AG09319 (cell line): ENCODE results near the gene DIAPH2.

Experiments
- DNase-seq: peaks from one replicate; pipeline ENCODE4 v3.0.0-alpha.2; 2010; ENCODE audit warnings: low read depth; ENCODE audit errors: extremely low read depth
- TF ChIP-seq, protein P1 (sequence below): IDR thresholded peaks from 2 replicates; pipeline ENCODE4 v1.5.1; 2011; ENCODE audit warnings: low read depth, mild to moderate bottlenecking, inconsistent platforms, low read length, moderate library complexity

The DIAPH2 gene

DNA sequence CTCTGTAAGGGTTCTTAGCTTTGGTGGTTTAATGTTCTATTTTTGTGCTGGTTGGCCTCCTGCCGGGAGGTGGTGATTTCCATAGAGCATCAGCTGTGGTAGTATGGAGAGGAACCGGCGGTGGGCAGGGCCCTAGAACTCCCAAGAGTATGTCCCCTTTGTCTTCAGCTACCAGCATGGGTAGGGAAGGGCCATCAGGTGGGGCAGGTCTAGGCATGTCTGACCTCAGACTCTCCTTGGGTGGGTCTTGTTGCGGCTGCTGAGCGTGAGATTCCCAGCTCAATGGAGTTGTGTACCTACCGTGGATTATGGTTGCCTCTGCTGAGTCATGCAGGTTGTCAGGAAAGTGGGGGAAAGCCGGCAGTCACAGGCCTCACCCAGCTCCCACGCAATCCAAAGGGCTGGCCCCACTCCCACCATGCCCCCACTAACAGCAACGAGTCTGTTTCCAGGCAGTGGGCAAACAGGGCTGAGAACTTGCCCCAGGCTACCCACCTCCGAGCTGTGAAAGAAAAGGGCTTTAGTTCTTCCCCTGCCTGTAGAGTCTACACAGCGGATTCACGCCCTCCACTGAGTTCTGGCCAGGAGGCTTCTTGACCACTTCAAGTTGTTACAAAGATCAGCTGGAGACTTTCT lies 434.9 kb downstream of the DIAPH2 start:
- TF ChIP-seq, protein P1, sequence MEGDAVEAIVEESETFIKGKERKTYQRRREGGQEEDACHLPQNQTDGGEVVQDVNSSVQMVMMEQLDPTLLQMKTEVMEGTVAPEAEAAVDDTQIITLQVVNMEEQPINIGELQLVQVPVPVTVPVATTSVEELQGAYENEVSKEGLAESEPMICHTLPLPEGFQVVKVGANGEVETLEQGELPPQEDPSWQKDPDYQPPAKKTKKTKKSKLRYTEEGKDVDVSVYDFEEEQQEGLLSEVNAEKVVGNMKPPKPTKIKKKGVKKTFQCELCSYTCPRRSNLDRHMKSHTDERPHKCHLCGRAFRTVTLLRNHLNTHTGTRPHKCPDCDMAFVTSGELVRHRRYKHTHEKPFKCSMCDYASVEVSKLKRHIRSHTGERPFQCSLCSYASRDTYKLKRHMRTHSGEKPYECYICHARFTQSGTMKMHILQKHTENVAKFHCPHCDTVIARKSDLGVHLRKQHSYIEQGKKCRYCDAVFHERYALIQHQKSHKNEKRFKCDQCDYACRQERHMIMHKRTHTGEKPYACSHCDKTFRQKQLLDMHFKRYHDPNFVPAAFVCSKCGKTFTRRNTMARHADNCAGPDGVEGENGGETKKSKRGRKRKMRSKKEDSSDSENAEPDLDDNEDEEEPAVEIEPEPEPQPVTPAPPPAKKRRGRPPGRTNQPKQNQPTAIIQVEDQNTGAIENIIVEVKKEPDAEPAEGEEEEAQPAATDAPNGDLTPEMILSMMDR, result no peak
- DNase-seq, result no peak

DNA sequence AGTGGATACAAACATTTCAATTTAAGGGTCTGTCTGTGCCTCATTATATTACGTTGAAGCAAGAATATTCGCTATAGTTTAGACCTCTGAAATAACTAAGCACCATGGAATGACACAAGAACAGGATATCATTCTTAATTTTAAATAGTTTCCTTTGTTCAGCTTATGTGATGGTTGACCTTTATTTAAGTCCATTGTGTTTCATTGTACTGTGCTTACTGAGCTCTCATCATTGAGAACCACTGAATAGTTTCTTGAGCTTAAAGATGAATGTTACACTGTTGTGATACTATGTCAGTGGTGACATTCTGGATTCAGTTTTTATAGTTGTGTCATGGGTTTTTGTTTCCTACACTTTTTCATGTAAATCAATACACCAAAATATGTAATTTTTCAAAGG lies 438.4 kb downstream of the DIAPH2 start:
- no peak for DNase-seq
- TF ChIP-seq, protein P1, result no peak

DNA sequence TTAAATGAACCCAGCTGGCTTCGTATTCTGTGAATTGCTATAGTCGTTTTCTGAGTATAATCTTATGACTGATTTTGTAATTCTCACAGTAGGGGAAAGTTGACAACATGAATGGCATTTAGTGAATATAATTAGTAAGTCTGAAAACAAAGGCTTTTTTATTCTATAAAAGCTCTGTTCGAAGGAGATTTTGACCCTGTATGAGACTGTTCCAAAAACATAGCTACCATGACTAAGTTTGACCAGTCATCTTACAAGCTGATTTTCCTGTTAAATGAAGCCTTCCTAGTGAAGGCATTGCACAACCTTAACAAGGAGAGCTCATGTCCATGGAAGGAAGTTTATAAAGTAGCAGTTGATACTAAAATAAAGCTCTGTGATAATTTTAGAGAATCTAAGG lies 441.4 kb downstream of the DIAPH2 start:
- DNase-seq, result no peak
- TF ChIP-seq, protein P1, result no peak

DNA sequence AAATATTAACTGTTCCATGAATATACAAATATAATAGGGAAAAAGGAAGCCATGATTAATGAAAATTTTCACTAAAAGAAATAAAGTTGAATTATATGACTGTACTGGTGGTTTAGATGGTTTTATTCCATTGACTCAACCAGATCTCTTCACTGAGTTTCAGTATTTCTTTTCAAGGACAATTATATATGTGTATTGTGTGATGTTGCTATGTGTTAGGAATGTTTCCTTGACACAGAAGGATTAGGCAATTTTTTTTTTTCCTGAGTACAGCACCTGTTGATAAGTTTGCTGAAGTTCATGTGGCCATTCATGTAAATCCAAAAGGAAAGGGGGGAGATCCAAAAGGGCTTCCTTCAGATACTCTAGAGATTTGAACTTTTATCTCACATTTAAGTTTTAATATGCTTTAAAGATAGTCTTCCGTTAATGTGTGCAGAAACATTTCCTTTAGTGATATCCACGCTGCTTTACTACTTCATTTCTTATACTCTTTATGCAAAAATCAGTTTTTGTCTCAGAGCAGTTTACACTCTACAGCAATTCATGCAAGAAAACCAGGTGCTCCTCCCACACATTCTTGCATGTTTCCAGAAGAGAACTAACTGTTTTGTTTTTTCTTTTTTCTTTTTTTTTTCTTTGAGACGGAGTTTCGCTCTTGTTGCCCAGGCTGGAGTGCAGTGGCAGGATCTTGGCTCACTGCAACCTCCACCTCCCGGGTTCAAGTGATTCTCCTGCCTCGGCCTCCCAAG lies 448.2 kb downstream of the DIAPH2 start:
- TF ChIP-seq, protein P1, result no peak
- DNase-seq, result no peak

DNA sequence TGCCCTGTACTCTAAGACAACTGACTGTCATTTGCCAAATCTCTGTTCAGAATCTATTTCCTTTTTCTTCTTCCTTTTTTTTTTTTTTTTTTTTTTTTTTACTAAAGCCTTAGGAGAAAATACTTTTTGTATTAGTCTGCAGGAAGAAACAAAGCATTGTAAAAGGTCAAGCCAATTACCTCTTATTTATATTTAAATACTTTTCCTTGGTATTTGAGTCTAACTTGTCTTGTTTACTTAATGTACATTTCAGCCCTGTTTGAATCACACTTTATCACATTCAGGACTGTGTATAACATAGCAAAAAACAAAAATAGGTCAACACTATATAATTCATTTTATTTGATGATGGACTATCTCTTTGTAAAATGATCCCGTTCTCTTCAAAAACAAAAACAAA lies 461.3 kb downstream of the DIAPH2 start:
- DNase-seq, result no peak
- TF ChIP-seq, protein P1, result no peak

DNA sequence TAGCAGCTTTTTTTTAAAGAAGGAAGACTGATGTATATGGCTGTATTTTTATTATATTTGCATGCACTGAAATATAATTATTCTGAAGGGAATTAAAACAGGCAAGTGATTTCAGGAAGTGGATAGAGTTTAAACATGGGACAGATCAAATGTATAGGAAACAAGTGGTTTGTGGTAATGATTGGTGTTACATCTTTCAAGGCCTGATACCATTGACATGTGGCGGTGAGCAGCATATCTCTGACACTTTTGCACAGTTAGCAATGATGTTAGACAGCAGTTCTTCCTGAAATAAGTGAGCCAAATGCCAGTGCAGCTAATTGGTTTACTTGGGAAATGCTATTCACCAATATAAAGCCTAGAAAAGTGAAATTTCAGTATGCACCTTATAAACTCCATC lies 471.2 kb downstream of the DIAPH2 start:
- TF ChIP-seq, protein P1, result no peak
- DNase-seq, result no peak

DNA sequence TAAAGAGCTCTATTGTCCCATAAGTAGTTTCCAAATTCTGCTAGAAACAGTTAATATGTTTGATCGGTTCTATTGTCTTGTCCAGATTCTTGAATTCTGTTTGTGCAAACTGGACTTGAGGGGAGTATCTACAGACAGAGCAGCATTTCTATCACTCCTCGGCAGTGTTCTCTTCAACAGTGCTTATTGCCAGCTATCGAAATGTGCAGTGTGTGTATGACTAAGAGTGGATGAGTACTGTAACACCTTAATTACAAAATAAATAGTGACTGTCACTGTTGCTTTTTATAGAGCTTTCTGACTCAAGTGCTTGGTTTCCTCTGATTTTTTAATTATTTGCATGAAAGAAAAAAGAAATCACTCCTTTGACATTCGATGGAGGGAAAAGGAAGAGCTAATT lies 473.6 kb downstream of the DIAPH2 start:
- no peak for DNase-seq
- TF ChIP-seq, protein P1, result no peak
